HCT116 (cell line): ENCODE measurements around the gene PNMT. TPM values are rescaled to one million over a fixed set of nuclear protein-coding genes. Genes with fewer than 3 reads are reported as not detected.

Experiments
- ATAC-seq: fragments of 200-7000 bp; cut with Tn5 transposase; 2 replicates; pipeline ENCODE4 v1.9.1; 2020; ENCODE audit warnings: mild to moderate bottlenecking, moderate library complexity
- BruUV-seq: library from RNA; stranded (reverse); fragments of 400-500 nt; replicated peaks from 2 replicates; lab custom pipeline; 2021; lab: Mats Ljungman, UMichigan
- CTCF ChIA-PET: fragments of 300-600 bp; sonication (Branson Sonifier 250); formaldehyde crosslinking; loops from one replicate; lab custom pipeline; 2021; ENCODE audit warnings: antibody characterized with exemption; lab: Charles Lee
- POLR2A ChIA-PET: fragments of 300-600, 350-600 bp; sonication (Branson Sonifier 250); formaldehyde crosslinking; loops from one replicate; lab custom pipeline; 2021; ENCODE audit warnings: antibody characterized with exemption; lab: Charles Lee
- RAD21 ChIA-PET, 2 experiments: fragments of 300-600 bp; sonication (Branson Sonifier 250); formaldehyde crosslinking; loops; one replicate each; lab custom pipeline; 2023; ENCODE audit warnings: low total read pairs in 2 of 2; ENCODE audit not compliant: uncharacterized antibody in 2 of 2, unreplicated experiment in 2 of 2, low non-redundant PET in 1 of 2; lab: Charles Lee
- DNase-seq: peaks from one replicate; pipeline ENCODE4 v3.0.0-alpha.2; 2010; ENCODE audit warnings: low read depth, low spot score
- H2AFZ ChIP-seq: fragments of 200-600 bp; shearing (Covaris generic), sonication (generic); 2 replicates; pipeline ENCODE4 v1.6.1; 2017; ENCODE audit warnings: low read depth, mixed run types, mixed read lengths, antibody characterized with exemption, low read length; ENCODE audit not compliant: poor library complexity, severe bottlenecking
- H3K27ac ChIP-seq: 2 replicates; pipeline ENCODE4 v1.5.1; 2012; ENCODE audit warnings: low read depth, low read length
- H3K27me3 ChIP-seq: fragments of 200-600 bp; sonication (generic); 2 replicates; pipeline ENCODE4 v1.6.1; 2016; ENCODE audit warnings: mixed run types, low read length, mixed read lengths; ENCODE audit not compliant: insufficient read depth
- H3K36me3 ChIP-seq, 2 experiments: fragments of 200-500 bp in 1 of 2; fragments of 200-600 bp in 1 of 2; sonication (Bioruptor generic) in 1 of 2; sonication (generic) in 1 of 2; 2 replicates each; pipeline versions ENCODE4 v1.5.1 to v1.6.1; 2014 to 2016; ENCODE audit warnings: low read length in 2 of 2, inconsistent platforms in 1 of 2, mixed read lengths in 1 of 2, mixed run types in 1 of 2; ENCODE audit not compliant: insufficient read depth in 2 of 2, control insufficient read depth in 1 of 2
- H3K4me1 ChIP-seq, 2 experiments: fragments of 200-600 bp in 1 of 2; sonication (generic) in 1 of 2; 2 replicates each; pipeline versions ENCODE4 v1.5.1 to v1.6.1; 2012 to 2017; ENCODE audit warnings: low read length in 2 of 2, inconsistent platforms in 1 of 2, mild to moderate bottlenecking in 1 of 2, mixed read lengths in 1 of 2, mixed run types in 1 of 2, moderate library complexity in 1 of 2; ENCODE audit not compliant: insufficient read depth in 2 of 2, control insufficient read depth in 1 of 2
- H3K4me2 ChIP-seq: fragments of 200-600 bp; sonication (generic); 2 replicates; pipeline ENCODE4 v1.6.1; 2017; ENCODE audit warnings: mixed run types, low read length, mixed read lengths
- H3K4me3 ChIP-seq, 2 experiments: fragments of 200-600 bp in 1 of 2; sonication (generic) in 1 of 2; replicated peaks in 1 of 2; 2 replicates each; pipeline ENCODE4 v1.5.1; 2011 to 2016; ENCODE audit warnings: low read length in 2 of 2, control low read depth in 1 of 2, low read depth in 1 of 2, mild to moderate bottlenecking in 1 of 2, mixed read lengths in 1 of 2, mixed run types in 1 of 2
- H3K79me2 ChIP-seq: fragments of 200-600 bp; sonication (generic); 2 replicates; pipeline ENCODE4 v1.6.1; 2017; ENCODE audit warnings: mild to moderate bottlenecking, mixed run types, low read length, moderate library complexity, mixed read lengths; ENCODE audit not compliant: insufficient read depth
- H3K9ac ChIP-seq: fragments of 200-600 bp; sonication (generic); 2 replicates; pipeline ENCODE4 v1.6.1; 2016; ENCODE audit warnings: low read length, mixed read lengths
- H3K9me2 ChIP-seq: fragments of 200-600 bp; sonication (generic), shearing (Covaris generic); 2 replicates; pipeline ENCODE4 v1.6.1; 2017; ENCODE audit warnings: mixed run types, mild to moderate bottlenecking, moderate library complexity; ENCODE audit not compliant: insufficient read depth
- H3K9me3 ChIP-seq, 2 experiments: fragments of 200-500 bp in 1 of 2; fragments of 200-600 bp in 1 of 2; sonication (Bioruptor generic) in 1 of 2; sonication (generic) in 1 of 2; 2 replicates each; pipeline ENCODE4 v1.6.1; 2014 to 2017; ENCODE audit warnings: low read length in 2 of 2, mixed read lengths in 2 of 2, inconsistent platforms in 1 of 2, low read depth in 1 of 2, mild to moderate bottlenecking in 1 of 2, mixed run types in 1 of 2, moderate library complexity in 1 of 2; ENCODE audit not compliant: control insufficient read depth in 1 of 2, insufficient read depth in 1 of 2
- H4K20me1 ChIP-seq: fragments of 200-600 bp; sonication (generic), shearing (Covaris generic); 2 replicates; pipeline ENCODE4 v1.6.1; 2017; ENCODE audit warnings: mixed run types, mild to moderate bottlenecking, moderate library complexity; ENCODE audit not compliant: insufficient read depth
- EGR1 ChIP-seq: IDR thresholded peaks from 2 replicates; pipeline ENCODE4 v1.6.1; 2012; ENCODE audit warnings: low read depth
- FOSL1 ChIP-seq: IDR thresholded peaks from 2 replicates; pipeline ENCODE4 v1.6.1; 2012; ENCODE audit warnings: low read depth
- JUND ChIP-seq: IDR thresholded peaks from 2 replicates; pipeline ENCODE4 v1.6.1; 2012
- POLR2A ChIP-seq: IDR thresholded peaks from 2 replicates; pipeline ENCODE4 v1.7.0; 2011; ENCODE audit warnings: borderline replicate concordance; ENCODE audit not compliant: insufficient read depth, insufficient read length; ENCODE audit errors: extremely low read depth
- POLR2AphosphoS5 ChIP-seq: IDR thresholded peaks from 2 replicates; pipeline ENCODE4 v1.6.1; 2011; ENCODE audit warnings: mild to moderate bottlenecking, low read depth, low read length, moderate library complexity
- RAD21 ChIP-seq: IDR thresholded peaks from 2 replicates; pipeline ENCODE4 v1.6.1; 2012; ENCODE audit warnings: low read depth, mild to moderate bottlenecking
- SIN3A ChIP-seq: IDR thresholded peaks from 2 replicates; pipeline ENCODE4 v1.6.1; 2012; ENCODE audit warnings: low read depth
- SP1 ChIP-seq: IDR thresholded peaks from 2 replicates; pipeline ENCODE4 v1.6.1; 2012; ENCODE audit warnings: low read depth
- SRF ChIP-seq: IDR thresholded peaks from 2 replicates; pipeline ENCODE4 v1.6.1; 2012; ENCODE audit warnings: low read depth
- YY1 ChIP-seq: IDR thresholded peaks from 2 replicates; pipeline ENCODE4 v1.6.1; 2011; ENCODE audit warnings: low read length, low read depth, moderate library complexity, mild to moderate bottlenecking; ENCODE audit not compliant: insufficient replicate concordance; ENCODE audit errors: extremely low read depth
- ZFX ChIP-seq: fragments of 450-650 bp; IDR thresholded peaks from 2 replicates; pipeline ENCODE4 v1.6.1; 2017
- ZNF274 ChIP-seq: fragments of 200-500 bp; sonication (Bioruptor generic); IDR thresholded peaks from 2 replicates; pipeline ENCODE4 v1.6.1; 2014; ENCODE audit warnings: mild to moderate bottlenecking, low read depth, low read length, inconsistent platforms
- intact Hi-C: fragments of 100-400 bp; cut with micrococcal nuclease; formaldehyde crosslinking; loops from 2 replicates; pipeline ENCODE4 v1.10.0; 2022
- total RNA-seq: library from RNA; stranded (reverse); gene quantifications from one replicate; pipeline ENCODE4 v1.2.1, GENCODE V29; 2021; ENCODE audit not compliant: unreplicated experiment
- TF ChIP-seq, protein P1 (sequence below): IDR thresholded peaks from 2 replicates; pipeline ENCODE4 v1.6.1; 2011; ENCODE audit warnings: mild to moderate bottlenecking, low read length, moderate library complexity; ENCODE audit not compliant: insufficient replicate concordance; ENCODE audit errors: extremely low read depth
- TF ChIP-seq, protein P2 (sequence below): IDR thresholded peaks from 2 replicates; pipeline ENCODE4 v1.6.1; 2012; ENCODE audit warnings: low read depth
- TF ChIP-seq, protein P3 (sequence below), 3 experiments: fragments of 200-600 bp in 1 of 3; sonication (generic) in 1 of 3; IDR thresholded peaks in 2 of 3; conservative IDR thresholded peaks in 1 of 3; 2 replicates each; pipeline ENCODE4 v1.5.1; 2012 to 2017; ENCODE audit warnings: low read depth in 2 of 3, low read length in 2 of 3, antibody characterized with exemption in 1 of 3, borderline replicate concordance in 1 of 3, control low read depth in 1 of 3, mild to moderate bottlenecking in 1 of 3, mixed read lengths in 1 of 3, mixed run types in 1 of 3, moderate library complexity in 1 of 3; ENCODE audit not compliant: insufficient read depth in 1 of 3
- TF ChIP-seq, protein P4 (sequence below): IDR thresholded peaks from 2 replicates; pipeline ENCODE4 v1.6.1; 2012

PNMT gene
- total RNA-seq, 1 experiment from 2014 or later: not detected

DNA sequence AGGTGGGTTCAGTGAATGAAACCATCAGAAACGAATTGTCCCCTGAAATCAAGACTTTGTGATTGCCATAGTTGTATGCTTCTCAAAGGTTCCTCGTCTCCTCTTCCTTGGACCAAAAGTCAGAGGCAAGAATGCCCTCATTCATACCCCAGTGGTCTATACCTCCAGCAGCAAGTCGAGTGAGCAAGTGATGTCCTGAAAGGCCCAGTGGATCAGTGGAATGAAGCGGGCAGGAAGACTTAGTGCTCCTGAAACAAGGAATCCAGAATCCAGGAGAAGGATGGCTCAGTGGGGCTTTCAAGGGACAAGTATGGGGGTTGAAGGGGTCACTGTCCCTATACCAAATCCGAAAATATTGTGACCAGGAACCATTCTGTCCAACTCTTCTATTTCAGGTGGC is 26.3 kb downstream of the PNMT start:
- Histone ChIP-seq H3K27ac (no peak overlapping the region), H3K4me3 (no peak overlapping the region), H3K9ac (no peak overlapping the region), H4K20me1 (no peaks in the 10 kb centered on the region), H3K4me1 (peaks cover 7 to 11% of the 10 kb centered on the region in 2 experiments; a peak in 3 of 4 replicates), H3K9me2 (no peaks in the 10 kb centered on the region), H2AFZ (no peak overlapping the region), H3K79me2 (no peaks in the 10 kb centered on the region)
- RAD21 ChIA-PET: interaction anchor here in 1 of 2 experiments (0.5 kb wide), 1 partner anchor 251 kb away, joined by 3 read pairs; no protein-coding TSS in a partner anchor
- CTCF ChIA-PET: no interaction called here
- DNase-seq: no peak
- intact Hi-C loops: no loop called here
- TF ChIP-seq RAD21: no peak
- TF ChIP-seq SIN3A: no peak
- no peak for TF ChIP-seq YY1
- TF ChIP-seq SRF: no peak
- TF ChIP-seq SP1: no peak
- no peak for TF ChIP-seq ZNF274
- TF ChIP-seq POLR2AphosphoS5: no peak
- no peak for TF ChIP-seq FOSL1
- TF ChIP-seq EGR1: no peak
- TF ChIP-seq POLR2A: no peak
- TF ChIP-seq ZFX: no peak
- no peak for TF ChIP-seq JUND
- TF ChIP-seq, protein P1, sequence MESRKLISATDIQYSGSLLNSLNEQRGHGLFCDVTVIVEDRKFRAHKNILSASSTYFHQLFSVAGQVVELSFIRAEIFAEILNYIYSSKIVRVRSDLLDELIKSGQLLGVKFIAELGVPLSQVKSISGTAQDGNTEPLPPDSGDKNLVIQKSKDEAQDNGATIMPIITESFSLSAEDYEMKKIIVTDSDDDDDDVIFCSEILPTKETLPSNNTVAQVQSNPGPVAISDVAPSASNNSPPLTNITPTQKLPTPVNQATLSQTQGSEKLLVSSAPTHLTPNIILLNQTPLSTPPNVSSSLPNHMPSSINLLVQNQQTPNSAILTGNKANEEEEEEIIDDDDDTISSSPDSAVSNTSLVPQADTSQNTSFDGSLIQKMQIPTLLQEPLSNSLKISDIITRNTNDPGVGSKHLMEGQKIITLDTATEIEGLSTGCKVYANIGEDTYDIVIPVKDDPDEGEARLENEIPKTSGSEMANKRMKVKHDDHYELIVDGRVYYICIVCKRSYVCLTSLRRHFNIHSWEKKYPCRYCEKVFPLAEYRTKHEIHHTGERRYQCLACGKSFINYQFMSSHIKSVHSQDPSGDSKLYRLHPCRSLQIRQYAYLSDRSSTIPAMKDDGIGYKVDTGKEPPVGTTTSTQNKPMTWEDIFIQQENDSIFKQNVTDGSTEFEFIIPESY: no peak
- TF ChIP-seq, protein P2, sequence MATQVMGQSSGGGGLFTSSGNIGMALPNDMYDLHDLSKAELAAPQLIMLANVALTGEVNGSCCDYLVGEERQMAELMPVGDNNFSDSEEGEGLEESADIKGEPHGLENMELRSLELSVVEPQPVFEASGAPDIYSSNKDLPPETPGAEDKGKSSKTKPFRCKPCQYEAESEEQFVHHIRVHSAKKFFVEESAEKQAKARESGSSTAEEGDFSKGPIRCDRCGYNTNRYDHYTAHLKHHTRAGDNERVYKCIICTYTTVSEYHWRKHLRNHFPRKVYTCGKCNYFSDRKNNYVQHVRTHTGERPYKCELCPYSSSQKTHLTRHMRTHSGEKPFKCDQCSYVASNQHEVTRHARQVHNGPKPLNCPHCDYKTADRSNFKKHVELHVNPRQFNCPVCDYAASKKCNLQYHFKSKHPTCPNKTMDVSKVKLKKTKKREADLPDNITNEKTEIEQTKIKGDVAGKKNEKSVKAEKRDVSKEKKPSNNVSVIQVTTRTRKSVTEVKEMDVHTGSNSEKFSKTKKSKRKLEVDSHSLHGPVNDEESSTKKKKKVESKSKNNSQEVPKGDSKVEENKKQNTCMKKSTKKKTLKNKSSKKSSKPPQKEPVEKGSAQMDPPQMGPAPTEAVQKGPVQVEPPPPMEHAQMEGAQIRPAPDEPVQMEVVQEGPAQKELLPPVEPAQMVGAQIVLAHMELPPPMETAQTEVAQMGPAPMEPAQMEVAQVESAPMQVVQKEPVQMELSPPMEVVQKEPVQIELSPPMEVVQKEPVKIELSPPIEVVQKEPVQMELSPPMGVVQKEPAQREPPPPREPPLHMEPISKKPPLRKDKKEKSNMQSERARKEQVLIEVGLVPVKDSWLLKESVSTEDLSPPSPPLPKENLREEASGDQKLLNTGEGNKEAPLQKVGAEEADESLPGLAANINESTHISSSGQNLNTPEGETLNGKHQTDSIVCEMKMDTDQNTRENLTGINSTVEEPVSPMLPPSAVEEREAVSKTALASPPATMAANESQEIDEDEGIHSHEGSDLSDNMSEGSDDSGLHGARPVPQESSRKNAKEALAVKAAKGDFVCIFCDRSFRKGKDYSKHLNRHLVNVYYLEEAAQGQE: no peak
- TF ChIP-seq, protein P3, sequence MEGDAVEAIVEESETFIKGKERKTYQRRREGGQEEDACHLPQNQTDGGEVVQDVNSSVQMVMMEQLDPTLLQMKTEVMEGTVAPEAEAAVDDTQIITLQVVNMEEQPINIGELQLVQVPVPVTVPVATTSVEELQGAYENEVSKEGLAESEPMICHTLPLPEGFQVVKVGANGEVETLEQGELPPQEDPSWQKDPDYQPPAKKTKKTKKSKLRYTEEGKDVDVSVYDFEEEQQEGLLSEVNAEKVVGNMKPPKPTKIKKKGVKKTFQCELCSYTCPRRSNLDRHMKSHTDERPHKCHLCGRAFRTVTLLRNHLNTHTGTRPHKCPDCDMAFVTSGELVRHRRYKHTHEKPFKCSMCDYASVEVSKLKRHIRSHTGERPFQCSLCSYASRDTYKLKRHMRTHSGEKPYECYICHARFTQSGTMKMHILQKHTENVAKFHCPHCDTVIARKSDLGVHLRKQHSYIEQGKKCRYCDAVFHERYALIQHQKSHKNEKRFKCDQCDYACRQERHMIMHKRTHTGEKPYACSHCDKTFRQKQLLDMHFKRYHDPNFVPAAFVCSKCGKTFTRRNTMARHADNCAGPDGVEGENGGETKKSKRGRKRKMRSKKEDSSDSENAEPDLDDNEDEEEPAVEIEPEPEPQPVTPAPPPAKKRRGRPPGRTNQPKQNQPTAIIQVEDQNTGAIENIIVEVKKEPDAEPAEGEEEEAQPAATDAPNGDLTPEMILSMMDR (IDR thresholded peaks at IDR 0.05 in 2 of 3, conservative IDR thresholded peaks at IDR 0.05 in 1 of 3; ENCODE audit: borderline replicate concordance in 1 of 3, insufficient read depth in 1 of 3, low read depth in 2 of 3, low read length in 2 of 3): no peak
- TF ChIP-seq, protein P4, sequence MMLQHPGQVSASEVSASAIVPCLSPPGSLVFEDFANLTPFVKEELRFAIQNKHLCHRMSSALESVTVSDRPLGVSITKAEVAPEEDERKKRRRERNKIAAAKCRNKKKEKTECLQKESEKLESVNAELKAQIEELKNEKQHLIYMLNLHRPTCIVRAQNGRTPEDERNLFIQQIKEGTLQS: no peak
- TF ChIP-seq, all 23 proteins: peak for 0
- BruUV-seq: no TSS peak
- POLR2A ChIA-PET: no interaction called here
- Histone ChIP-seq H3K27me3 (no peaks in the 10 kb centered on the region), H3K9me3 (no peaks in the 10 kb centered on the region), H3K4me2 (no peak overlapping the region), H3K36me3 (no peaks in the 10 kb centered on the region)
- no peak for ATAC-seq
